Activated gamma-delta T cell treated with anti-CD3 and anti-CD28 coated beads, Interleukin-2, amount 50 U/mL, for 16 hours (primary cell): Measurements from ENCODE around the gene TRUB1.
"Not testable (repeated sequence)": the region's sequence is repeated elsewhere in the genome, so short reads cannot be mapped to it uniquely, and the experiment has no call there.

Experiments
- DNase-seq: peaks from one replicate; pipeline ENCODE4 v3.0.0-alpha.2; 2020; ENCODE audit warnings: low read depth

The TRUB1 gene

GRCh38 chr10:114925587-114926586 is 12.1 kb upstream of the TRUB1 start:
- no peak for DNase-seq

GRCh38 chr10:114928818-114929217 is 9.2 kb upstream of the TRUB1 start:
- no peak for DNase-seq

GRCh38 chr10:114930320-114930719 is 7.7 kb upstream of the TRUB1 start:
- no peak for DNase-seq

- no peak for DNase-seq
These were observed 6.8 kb upstream of the TRUB1 start for GRCh38 chr10:114931072-114931679.

GRCh38 chr10:114932225-114932624 is 5.8 kb upstream of the TRUB1 start:
- no peak for DNase-seq

GRCh38 chr10:114932945-114933344 is 5.0 kb upstream of the TRUB1 start:
- no peak for DNase-seq

GRCh38 chr10:114933588-114933987 is 4.4 kb upstream of the TRUB1 start:
- no peak for DNase-seq

- not testable (repeated sequence) for DNase-seq
These were observed 4.0 kb upstream of the TRUB1 start for GRCh38 chr10:114933995-114934394.

- no peak for DNase-seq
These were observed 830 bp downstream of the TRUB1 start for GRCh38 chr10:114938856-114939193.

GRCh38 chr10:114940735-114941134 is 2.7 kb downstream of the TRUB1 start:
- no peak for DNase-seq

GRCh38 chr10:114943000-114943399 is 5.0 kb downstream of the TRUB1 start:
- DNase-seq: no peak

- DNase-seq: no peak
These were observed 15.1 kb downstream of the TRUB1 start for GRCh38 chr10:114953047-114953446.

GRCh38 chr10:114955984-114956383 is 18.0 kb downstream of the TRUB1 start:
- DNase-seq: no peak

- DNase-seq: no peak
These were observed 18.5 kb downstream of the TRUB1 start for GRCh38 chr10:114956466-114956865.

GRCh38 chr10:114957122-114957521 is 19.1 kb downstream of the TRUB1 start:
- DNase-seq: no peak

GRCh38 chr10:114957673-114958072 is 19.7 kb downstream of the TRUB1 start:
- no peak for DNase-seq

GRCh38 chr10:114962441-114962840 is 24.4 kb downstream of the TRUB1 start:
- no peak for DNase-seq

GRCh38 chr10:114963908-114964307 is 25.9 kb downstream of the TRUB1 start:
- no peak for DNase-seq

- DNase-seq: no peak
These were observed 29.1 kb downstream of the TRUB1 start for GRCh38 chr10:114967071-114967470.

GRCh38 chr10:114970515-114970914 is 32.5 kb downstream of the TRUB1 start:
- DNase-seq: no peak

GRCh38 chr10:114973306-114973705 is 35.3 kb downstream of the TRUB1 start:
- no peak for DNase-seq

- DNase-seq: no peak
These were observed 36.0 kb downstream of the TRUB1 start for GRCh38 chr10:114973997-114974396.

- no peak for DNase-seq
These were observed 36.6 kb downstream of the TRUB1 start for GRCh38 chr10:114974625-114975024.
